Measurements from ENCODE around the gene MRPL22. TPM values are rescaled to one million over a fixed set of nuclear protein-coding genes. Genes with fewer than 3 reads are reported as not detected.
"Not testable (repeated sequence)": the region's sequence is repeated elsewhere in the genome, so short reads cannot be mapped to it uniquely, and the experiment has no call there.

The MRPL22 gene
- total RNA-seq, 2 donors from 2014 or later: 67.5 to 78.0 TPM

- Mint-ChIP-seq H3K36me3 (ENCODE audit: insufficient read depth in 2 of 2) (peaks cover 3 to 23% of the 10 kb centered on the region in 2 donors), H3K27ac (no peak overlapping the region), H3K9me3 (no peaks in the 10 kb centered on the region), H3K27me3 (ENCODE audit: low read depth) (no peaks in the 10 kb centered on the region), H3K4me1 (ENCODE audit: low read depth) (no peaks in the 10 kb centered on the region), H3K4me3 (no peak overlapping the region)
- DNase-seq (no peak), ATAC-seq (replicated peaks in 1 of 2) (no peak)
Measured at GRCh38 chr5:154917757-154918156, 23.1 kb upstream of the MRPL22 start.

DNA sequence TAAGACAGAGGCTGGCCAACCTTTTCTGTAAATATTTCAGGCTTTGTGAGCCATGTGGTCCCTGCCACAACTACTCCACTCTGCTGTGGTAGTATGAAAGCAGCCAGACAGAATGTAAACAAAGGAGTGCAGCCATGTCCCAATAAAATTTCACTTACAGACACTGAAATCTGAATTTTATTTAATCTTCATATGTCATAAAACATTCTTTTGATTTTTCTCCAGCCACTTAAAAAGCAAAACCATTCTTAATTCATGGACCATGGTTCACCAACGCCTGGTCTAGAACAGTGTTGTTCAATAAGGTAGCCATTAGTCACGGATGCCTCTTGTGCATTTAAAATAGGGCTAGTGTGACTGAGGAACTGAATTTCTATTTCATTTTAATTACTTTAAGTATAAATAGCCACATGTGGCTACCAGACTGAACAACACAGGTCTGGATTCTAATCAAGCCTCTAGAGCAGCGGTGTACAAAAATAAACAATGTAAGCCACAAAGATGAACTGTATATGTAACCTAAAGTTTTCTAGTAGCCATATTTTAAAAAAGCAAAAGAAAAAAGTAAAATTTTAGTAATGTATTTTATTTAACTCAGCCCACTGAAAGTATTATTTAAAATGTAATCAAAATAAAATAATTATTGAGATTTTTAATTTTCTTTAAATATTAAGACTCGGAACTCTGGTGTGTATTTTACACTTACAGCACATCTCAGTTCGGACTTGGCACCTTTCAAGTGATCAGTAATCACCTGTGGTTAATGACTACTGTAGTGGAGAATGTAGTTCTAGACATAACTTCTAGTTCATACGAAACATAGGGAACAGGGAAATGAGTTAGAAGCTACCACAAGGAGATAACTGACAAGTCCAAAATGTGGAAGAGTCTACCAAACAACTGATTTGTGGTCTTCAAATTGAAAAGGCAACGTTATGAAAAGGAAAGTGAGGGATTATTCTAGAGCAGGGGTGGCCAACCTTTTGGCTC lies 17.1 kb upstream of the MRPL22 start:
- no peaks in the 10 kb centered on the region for H3K4me1 Mint-ChIP-seq (ENCODE audit: low read depth)
- no peak overlapping the region for H3K27ac Mint-ChIP-seq
- peaks cover 6 to 32% of the 10 kb centered on the region in 2 donors for H3K36me3 Mint-ChIP-seq (ENCODE audit: insufficient read depth in 2 of 2)
- H3K27me3 Mint-ChIP-seq (ENCODE audit: low read depth): no peaks in the 10 kb centered on the region
- ATAC-seq (replicated peaks in 1 of 2): no peak
- H3K4me3 Mint-ChIP-seq: no peak overlapping the region
- no peaks in the 10 kb centered on the region for H3K9me3 Mint-ChIP-seq
- DNase-seq: no peak

DNA sequence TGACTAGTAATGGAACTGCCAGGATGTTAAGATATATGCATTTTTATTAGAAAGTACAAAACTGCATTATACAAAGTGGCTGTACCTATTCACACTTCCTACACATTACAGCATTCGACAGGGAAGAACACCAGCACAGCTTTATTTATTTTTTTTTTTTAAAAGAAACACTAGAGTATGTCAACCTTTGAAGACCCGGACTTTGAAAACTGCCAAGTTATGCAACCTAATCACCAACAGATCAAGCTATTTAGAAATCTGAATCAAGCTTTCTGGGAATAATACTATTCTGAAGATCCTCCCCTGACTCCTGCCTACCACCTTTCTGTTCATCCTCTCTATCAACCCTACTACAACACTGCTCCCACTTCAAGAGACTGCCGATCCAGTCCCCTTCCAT lies 7.3 kb upstream of the MRPL22 start:
- ATAC-seq (replicated peaks in 1 of 2) (no peak), DNase-seq (no peak)
- H3K4me3 Mint-ChIP-seq: no peak overlapping the region
- H3K9me3 Mint-ChIP-seq: no peaks in the 10 kb centered on the region
- H3K4me1 Mint-ChIP-seq (ENCODE audit: low read depth): peaks cover 28% of the 10 kb centered on the region
- H3K27me3 Mint-ChIP-seq (ENCODE audit: low read depth): no peaks in the 10 kb centered on the region
- no peak overlapping the region for H3K27ac Mint-ChIP-seq
- peaks cover 2 to 23% of the 10 kb centered on the region in 2 donors for H3K36me3 Mint-ChIP-seq (ENCODE audit: insufficient read depth in 2 of 2)

GRCh38 chr5:154934881-154935280 lies 6.0 kb upstream of the MRPL22 start:
- no peak for ATAC-seq (replicated peaks in 1 of 2)
- Mint-ChIP-seq H3K27ac (peak overlapping the region; percentile 31), H3K4me3 (no peak overlapping the region), H3K4me1 (ENCODE audit: low read depth) (peaks cover 39% of the 10 kb centered on the region), H3K9me3 (no peaks in the 10 kb centered on the region), H3K36me3 (ENCODE audit: insufficient read depth in 2 of 2) (peaks cover 2 to 22% of the 10 kb centered on the region in 2 donors), H3K27me3 (ENCODE audit: low read depth) (no peaks in the 10 kb centered on the region)
- DNase-seq: no peak

GRCh38 chr5:154937186-154937717 lies 3.6 kb upstream of the MRPL22 start:
- peaks cover 50% of the 10 kb centered on the region for H3K4me1 Mint-ChIP-seq (ENCODE audit: low read depth)
- no peaks in the 10 kb centered on the region for H3K9me3 Mint-ChIP-seq
- peak overlapping the region; percentile 74 for H3K27ac Mint-ChIP-seq

GRCh38 chr5:154937718-154938466 lies 3.0 kb upstream of the MRPL22 start, which contains the start of gene GEMIN5:
GEMIN5 (minus strand) TSS chr5:154938211; CDS start chr5:154938133, 78 bp downstream.
- Mint-ChIP-seq H3K27me3 (ENCODE audit: low read depth) (no peaks in the 10 kb centered on the region), H3K36me3 (ENCODE audit: insufficient read depth in 2 of 2) (peaks cover 5 to 20% of the 10 kb centered on the region in 2 donors), H3K27ac (peak within 1 kb of the TSS; percentile 74), H3K4me3 (peak within 1 kb of the TSS; percentile 90 to 95), H3K4me1 (ENCODE audit: low read depth) (peaks cover 56% of the 10 kb centered on the region), H3K9me3 (no peaks in the 10 kb centered on the region)
- peak; percentile 95 to 96 for ATAC-seq (replicated peaks in 1 of 2)
- DNase-seq: peak; percentile 87 to 88

More at GRCh38 chr5:154937186-154937717, 3.6 kb upstream of the MRPL22 start:
- DNase-seq (no peak), ATAC-seq (replicated peaks in 1 of 2) (no peak)
- peaks cover 5 to 20% of the 10 kb centered on the region in 2 donors for H3K36me3 Mint-ChIP-seq (ENCODE audit: insufficient read depth in 2 of 2)
- peak overlapping the region; percentile 90 for H3K4me3 Mint-ChIP-seq
- no peaks in the 10 kb centered on the region for H3K27me3 Mint-ChIP-seq (ENCODE audit: low read depth)

DNA sequence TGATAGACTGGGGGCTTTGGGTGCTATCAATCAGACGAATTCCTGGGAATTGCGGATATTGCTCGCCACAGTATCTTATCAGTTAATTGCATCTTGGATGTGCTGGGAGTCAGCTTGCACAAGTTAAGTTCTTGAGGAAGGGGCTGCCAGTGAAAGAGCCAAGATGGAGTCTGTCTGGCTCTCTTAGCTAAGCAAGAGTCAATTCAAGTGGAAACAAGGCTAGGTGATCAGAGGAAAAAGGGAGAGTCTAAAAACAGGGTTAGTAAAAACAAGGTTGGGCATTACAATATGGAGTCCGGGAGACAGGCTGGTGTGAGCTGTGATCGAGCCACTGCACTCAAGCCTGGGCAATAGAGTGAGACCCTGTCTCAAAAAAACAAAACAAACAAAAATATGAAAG lies 1.5 kb upstream of the MRPL22 start:
- DNase-seq; H3K9me3 Mint-ChIP-seq; H3K27ac Mint-ChIP-seq; H3K27me3 Mint-ChIP-seq (ENCODE audit: low read depth); ATAC-seq (replicated peaks in 1 of 2): not testable (repeated sequence)
- peaks cover 53% of the 10 kb centered on the region for H3K4me1 Mint-ChIP-seq (ENCODE audit: low read depth)
- H3K36me3 Mint-ChIP-seq (ENCODE audit: insufficient read depth in 2 of 2): peaks cover 5 to 16% of the 10 kb centered on the region in 2 donors
- peak overlapping the region; percentile 1 to 95 for H3K4me3 Mint-ChIP-seq

- peak overlapping the region; percentile 96 for H3K27ac Mint-ChIP-seq
- DNase-seq (no peak), ATAC-seq (replicated peaks in 1 of 2) (no peak)
- H3K36me3 Mint-ChIP-seq (ENCODE audit: insufficient read depth in 2 of 2): peaks cover 3 to 6% of the 10 kb centered on the region in 2 donors
- no peaks in the 10 kb centered on the region for H3K9me3 Mint-ChIP-seq
- no peaks in the 10 kb centered on the region for H3K27me3 Mint-ChIP-seq (ENCODE audit: low read depth)
- peak overlapping the region; percentile 91 to 95 for H3K4me3 Mint-ChIP-seq
- peaks cover 44% of the 10 kb centered on the region for H3K4me1 Mint-ChIP-seq (ENCODE audit: low read depth)
Measured at GRCh38 chr5:154940375-154940771, 500 bp upstream of the MRPL22 start.

GRCh38 chr5:154943527-154943926 lies 2.7 kb downstream of the MRPL22 start:
- H3K27me3 Mint-ChIP-seq (ENCODE audit: low read depth): no peaks in the 10 kb centered on the region
- no peaks in the 10 kb centered on the region for H3K9me3 Mint-ChIP-seq
- H3K4me3 Mint-ChIP-seq: no peak overlapping the region
- peaks cover 44% of the 10 kb centered on the region for H3K4me1 Mint-ChIP-seq (ENCODE audit: low read depth)
- DNase-seq (no peak), ATAC-seq (replicated peaks in 1 of 2) (no peak)
- no peak overlapping the region for H3K27ac Mint-ChIP-seq
- peaks cover 3 to 5% of the 10 kb centered on the region in 2 donors for H3K36me3 Mint-ChIP-seq (ENCODE audit: insufficient read depth in 2 of 2)

- Mint-ChIP-seq H3K4me1 (ENCODE audit: low read depth) (peaks cover 46% of the 10 kb centered on the region), H3K9me3 (no peaks in the 10 kb centered on the region), H3K36me3 (ENCODE audit: insufficient read depth in 2 of 2) (peaks cover 3 to 5% of the 10 kb centered on the region in 2 donors), H3K4me3 (no peak overlapping the region), H3K27ac (no peak overlapping the region), H3K27me3 (ENCODE audit: low read depth) (no peaks in the 10 kb centered on the region)
- DNase-seq: no peak
- no peak for ATAC-seq (replicated peaks in 1 of 2)
Measured at GRCh38 chr5:154944716-154945115, 3.8 kb downstream of the MRPL22 start.

- ATAC-seq (replicated peaks in 1 of 2) (no peak), DNase-seq (no peak)
- H3K4me1 Mint-ChIP-seq (ENCODE audit: low read depth): peaks cover 44% of the 10 kb centered on the region
- H3K36me3 Mint-ChIP-seq (ENCODE audit: insufficient read depth in 2 of 2): peaks cover 3 to 5% of the 10 kb centered on the region in 2 donors
- no peak overlapping the region for H3K4me3 Mint-ChIP-seq
- no peak overlapping the region for H3K27ac Mint-ChIP-seq
- H3K9me3 Mint-ChIP-seq: no peaks in the 10 kb centered on the region
- H3K27me3 Mint-ChIP-seq (ENCODE audit: low read depth): no peaks in the 10 kb centered on the region
Measured at GRCh38 chr5:154945695-154946301, 4.9 kb downstream of the MRPL22 start.

DNA sequence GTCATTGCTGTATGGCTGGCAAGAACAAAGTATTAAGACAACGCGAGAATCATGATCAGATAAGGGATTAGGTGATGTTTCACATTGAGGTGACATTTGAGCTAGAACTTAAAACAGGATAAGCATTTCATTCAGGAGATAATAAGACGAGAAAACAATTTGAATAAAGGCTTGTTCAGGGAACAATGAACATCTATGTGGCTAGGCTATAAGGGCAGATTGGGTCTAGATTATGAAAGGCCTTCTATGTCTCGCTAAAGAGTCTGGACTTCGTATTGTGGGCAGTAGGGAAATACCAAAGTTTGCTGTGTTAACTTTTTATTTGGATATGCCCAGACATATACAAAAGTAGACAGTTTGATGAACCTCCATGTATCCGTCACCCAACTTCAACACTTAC lies 6.9 kb downstream of the MRPL22 start:
- H3K27ac Mint-ChIP-seq: no peak overlapping the region
- ATAC-seq (replicated peaks in 1 of 2): no peak
- peaks cover 0 to 3% of the 10 kb centered on the region in 2 donors for H3K36me3 Mint-ChIP-seq (ENCODE audit: insufficient read depth in 2 of 2)
- H3K9me3 Mint-ChIP-seq: no peaks in the 10 kb centered on the region
- H3K4me3 Mint-ChIP-seq: no peak overlapping the region
- H3K4me1 Mint-ChIP-seq (ENCODE audit: low read depth): peaks cover 41% of the 10 kb centered on the region
- DNase-seq: no peak
- no peaks in the 10 kb centered on the region for H3K27me3 Mint-ChIP-seq (ENCODE audit: low read depth)
